Fibroblast of pulmonary artery (primary cell): Measurements from ENCODE around the gene PPP2R2C.

Experiments
- DNase-seq: peaks from one replicate; pipeline ENCODE4 v3.0.0-alpha.2; 2010; ENCODE audit warnings: low read depth
- H3K4me3 ChIP-seq: replicated peaks from 2 replicates; pipeline ENCODE4 v1.5.1; 2011; ENCODE audit warnings: low read depth, mild to moderate bottlenecking, control low read depth, low read length, moderate library complexity
- CTCF ChIP-seq: IDR thresholded peaks from 2 replicates; pipeline ENCODE4 v1.5.1; 2011; ENCODE audit warnings: mild to moderate bottlenecking, control low read depth, low read length, inconsistent platforms; ENCODE audit errors: missing control alignments

PPP2R2C gene

GRCh38 chr4:6421397-6421796, 51.0 kb downstream of the PPP2R2C start:
- no peak for TF ChIP-seq CTCF
- no peak overlapping the region for H3K4me3 ChIP-seq
- no peak for DNase-seq

- no peak for TF ChIP-seq CTCF
- no peak for DNase-seq
- H3K4me3 ChIP-seq = no peak overlapping the region
Measured at GRCh38 chr4:6420972-6421371, 51.4 kb downstream of the PPP2R2C start.

GRCh38 chr4:6420036-6420435, 52.4 kb downstream of the PPP2R2C start:
- DNase-seq = no peak
- H3K4me3 ChIP-seq = no peak overlapping the region
- no peak for TF ChIP-seq CTCF

- H3K4me3 ChIP-seq = no peak overlapping the region
- DNase-seq = peak; percentile 6
- TF ChIP-seq CTCF = no peak
Measured at GRCh38 chr4:6419452-6420028, 52.9 kb downstream of the PPP2R2C start.

GRCh38 chr4:6418193-6418755, 54.1 kb downstream of the PPP2R2C start:
- H3K4me3 ChIP-seq = no peak overlapping the region
- no peak for DNase-seq
- no peak for TF ChIP-seq CTCF

- DNase-seq = no peak
- TF ChIP-seq CTCF = no peak
- H3K4me3 ChIP-seq = no peak overlapping the region
Measured at GRCh38 chr4:6417516-6418050, 54.8 kb downstream of the PPP2R2C start.
